Astrocyte (in vitro differentiated cells and primary cell): ENCODE measurements around the gene ZNF221.

ENCODE experiments used
- CTCF ChIP-seq: IDR thresholded peaks from 2 replicates; pipeline ENCODE4 v1.5.1; 2011; ENCODE audit warnings: low read depth, mild to moderate bottlenecking, inconsistent platforms, low read length, moderate library complexity; ENCODE audit not compliant: insufficient read depth
- EZH2 ChIP-seq: IDR thresholded peaks from 2 replicates; pipeline ENCODE4 v1.6.1; 2012; ENCODE audit warnings: mild to moderate bottlenecking, low read length, inconsistent platforms; ENCODE audit not compliant: insufficient read depth

GRCh38 chr19:44003461-44004009 is 52.5 kb downstream of the ZNF221 start:
- TF ChIP-seq EZH2, result no peak
- no peak for TF ChIP-seq CTCF
